ENCODE data around the gene DHX30.

DNA sequence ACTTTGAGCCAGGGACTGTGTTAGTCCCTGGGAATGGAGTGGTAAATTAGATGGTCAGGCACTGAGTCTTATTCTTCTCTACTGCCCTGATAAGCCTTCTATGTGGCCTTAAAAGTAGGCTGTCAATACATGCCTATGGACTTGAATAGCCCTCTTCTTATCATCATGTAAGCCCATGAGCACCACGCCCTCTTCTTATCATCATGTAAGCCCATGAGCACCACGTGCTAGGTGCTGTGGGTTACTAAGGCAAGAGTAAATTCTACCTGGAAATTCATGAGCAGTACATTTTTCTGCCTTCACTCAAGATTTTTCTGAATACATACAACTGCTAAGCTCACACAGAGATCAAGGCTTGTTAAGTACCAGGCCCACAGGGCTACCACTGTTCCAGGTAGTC is 68.5 kb downstream of the DHX30 start:
- no peak for TF ChIP-seq CTCF (conservative IDR thresholded peaks at IDR 0.05; ENCODE audit: low read depth, low read length)
- no peak for TF ChIP-seq EZH2 (IDR thresholded peaks at IDR 0.05; ENCODE audit: borderline replicate concordance, low read depth, low read length, poor library complexity, severe bottlenecking)
